ENCODE results near the gene FMN1. TPM values are rescaled to one million over a fixed set of nuclear protein-coding genes. Genes with fewer than 3 reads are reported as not detected.

The FMN1 gene
- total and polyA plus RNA-seq, 5 donors from 2014 or later: 0.32 to 8.9 (median 0.36) TPM; not detected in 2

GRCh38 chr15:33226559-33227181, 32.2 kb upstream of the FMN1 start:
- H3K4me3 Mint-ChIP-seq: no peak overlapping the region
- ATAC-seq (ENCODE audit: low read depth in 2 of 2): peak; percentile 95 to 99
- H3K4me1 Mint-ChIP-seq: peaks cover 7 to 15% (median 10%) of the 10 kb centered on the region in 4 donors
- Histone ChIP-seq H3K27me3 (ENCODE audit: control insufficient read depth, insufficient read depth, low read length) (no peaks in the 10 kb centered on the region), H3K36me3 (ENCODE audit: control insufficient read depth, insufficient read depth, low read length) (no peaks in the 10 kb centered on the region), H3K4me1 (ENCODE audit: control insufficient read depth, insufficient read depth, low read length, poor library complexity, severe bottlenecking) (peaks cover 14% of the 10 kb centered on the region), H3K4me3 (ENCODE audit: low read depth, low read length) (peak overlapping the region; percentile 21), H3K9me3 (ENCODE audit: control insufficient read depth in 2 of 2, low read length in 2 of 2) (peaks cover 0 to 2% of the 10 kb centered on the region in 2 experiments), H3K27ac (ENCODE audit: insufficient read depth, low read length, poor library complexity, severe bottlenecking) (no peak overlapping the region)
- H3K36me3 Mint-ChIP-seq: no peaks in the 10 kb centered on the region
- peaks cover 0 to 3% (median 0%) of the 10 kb centered on the region in 7 donors for H3K9me3 Mint-ChIP-seq
- peaks cover 5% of the 10 kb centered on the region for H3K27me3 Mint-ChIP-seq
- DNase-seq: peak; percentile 44 to 92 (median 76)
- H3K27ac Mint-ChIP-seq: peak overlapping the region in 2 of 3 donors; percentile 61 to 65

GRCh38 chr15:33218071-33218491, 23.6 kb upstream of the FMN1 start:
- Mint-ChIP-seq H3K27ac (no peak overlapping the region), H3K9me3 (peaks cover 0 to 2% (median 0%) of the 10 kb centered on the region in 7 donors), H3K4me3 (no peak overlapping the region), H3K27me3 (peaks cover 10% of the 10 kb centered on the region), H3K4me1 (peaks cover 0 to 4% (median under 1%) of the 10 kb centered on the region in 4 donors), H3K36me3 (no peaks in the 10 kb centered on the region)
- Histone ChIP-seq H3K4me3 (ENCODE audit: low read depth, low read length) (no peak overlapping the region), H3K27ac (ENCODE audit: insufficient read depth, low read length, poor library complexity, severe bottlenecking) (no peak overlapping the region), H3K9me3 (ENCODE audit: control insufficient read depth in 2 of 2, low read length in 2 of 2) (no peaks in the 10 kb centered on the region), H3K4me1 (ENCODE audit: control insufficient read depth, insufficient read depth, low read length, poor library complexity, severe bottlenecking) (no peaks in the 10 kb centered on the region), H3K36me3 (ENCODE audit: control insufficient read depth, insufficient read depth, low read length) (no peaks in the 10 kb centered on the region), H3K27me3 (ENCODE audit: control insufficient read depth, insufficient read depth, low read length) (no peaks in the 10 kb centered on the region)
- no peak for ATAC-seq (ENCODE audit: low read depth in 2 of 2)
- no peak for DNase-seq

- Mint-ChIP-seq H3K4me3 (no peak overlapping the region), H3K36me3 (no peaks in the 10 kb centered on the region), H3K27me3 (peaks cover 5% of the 10 kb centered on the region), H3K9me3 (no peaks in the 10 kb centered on the region), H3K27ac (no peak overlapping the region), H3K4me1 (peaks cover 0 to 4% (median under 1%) of the 10 kb centered on the region in 4 donors)
- peak in 1 of 3 donors; percentile 45 for DNase-seq
- Histone ChIP-seq H3K27me3 (ENCODE audit: control insufficient read depth, insufficient read depth, low read length) (no peaks in the 10 kb centered on the region), H3K4me1 (ENCODE audit: control insufficient read depth, insufficient read depth, low read length, poor library complexity, severe bottlenecking) (no peaks in the 10 kb centered on the region), H3K4me3 (ENCODE audit: low read depth, low read length) (no peak overlapping the region), H3K9me3 (ENCODE audit: control insufficient read depth in 2 of 2, low read length in 2 of 2) (no peaks in the 10 kb centered on the region), H3K27ac (ENCODE audit: insufficient read depth, low read length, poor library complexity, severe bottlenecking) (no peak overlapping the region), H3K36me3 (ENCODE audit: control insufficient read depth, insufficient read depth, low read length) (no peaks in the 10 kb centered on the region)
- no peak for ATAC-seq (ENCODE audit: low read depth in 2 of 2)
These were observed 21.7 kb upstream of the FMN1 start for GRCh38 chr15:33215941-33216872.

- H3K4me1 ChIP-seq (ENCODE audit: control insufficient read depth, insufficient read depth, low read length, poor library complexity, severe bottlenecking): no peaks in the 10 kb centered on the region
- no peak overlapping the region for H3K27ac ChIP-seq (ENCODE audit: insufficient read depth, low read length, poor library complexity, severe bottlenecking)
- Mint-ChIP-seq H3K4me3 (no peak overlapping the region), H3K27ac (no peak overlapping the region), H3K36me3 (no peaks in the 10 kb centered on the region), H3K4me1 (peaks cover 0 to 2% (median under 1%) of the 10 kb centered on the region in 4 donors), H3K9me3 (peaks cover 0 to 5% (median 1%) of the 10 kb centered on the region in 7 donors), H3K27me3 (no peaks in the 10 kb centered on the region)
- no peaks in the 10 kb centered on the region for H3K36me3 ChIP-seq (ENCODE audit: control insufficient read depth, insufficient read depth, low read length)
- DNase-seq (no peak), ATAC-seq (ENCODE audit: low read depth in 2 of 2) (no peak)
- H3K9me3 ChIP-seq (ENCODE audit: control insufficient read depth in 2 of 2, low read length in 2 of 2): no peaks in the 10 kb centered on the region
- no peaks in the 10 kb centered on the region for H3K27me3 ChIP-seq (ENCODE audit: control insufficient read depth, insufficient read depth, low read length)
- no peak overlapping the region for H3K4me3 ChIP-seq (ENCODE audit: low read depth, low read length)
These were observed 16.8 kb upstream of the FMN1 start for GRCh38 chr15:33211176-33211808.

GRCh38 chr15:33209575-33210481, 15.3 kb upstream of the FMN1 start:
- Histone ChIP-seq H3K4me1 (ENCODE audit: control insufficient read depth, insufficient read depth, low read length, poor library complexity, severe bottlenecking) (no peaks in the 10 kb centered on the region), H3K9me3 (ENCODE audit: control insufficient read depth in 2 of 2, low read length in 2 of 2) (no peaks in the 10 kb centered on the region), H3K27me3 (ENCODE audit: control insufficient read depth, insufficient read depth, low read length) (no peaks in the 10 kb centered on the region), H3K27ac (ENCODE audit: insufficient read depth, low read length, poor library complexity, severe bottlenecking) (no peak overlapping the region), H3K36me3 (ENCODE audit: control insufficient read depth, insufficient read depth, low read length) (no peaks in the 10 kb centered on the region), H3K4me3 (ENCODE audit: low read depth, low read length) (no peak overlapping the region)
- Mint-ChIP-seq H3K4me1 (peaks cover 0 to 2% (median 0%) of the 10 kb centered on the region in 4 donors), H3K4me3 (no peak overlapping the region), H3K27me3 (no peaks in the 10 kb centered on the region), H3K27ac (peak overlapping the region in 1 of 3 donors; percentile 49), H3K9me3 (peaks cover 0 to 5% (median 1%) of the 10 kb centered on the region in 7 donors), H3K36me3 (no peaks in the 10 kb centered on the region)
- no peak for ATAC-seq (ENCODE audit: low read depth in 2 of 2)
- DNase-seq: no peak

- no peak for DNase-seq
- no peaks in the 10 kb centered on the region for H3K36me3 ChIP-seq (ENCODE audit: control insufficient read depth, insufficient read depth, low read length)
- Mint-ChIP-seq H3K4me3 (no peak overlapping the region), H3K27ac (no peak overlapping the region), H3K27me3 (no peaks in the 10 kb centered on the region), H3K9me3 (peaks cover 0 to 5% (median 1%) of the 10 kb centered on the region in 7 donors), H3K4me1 (peaks cover 0 to 7% (median 3%) of the 10 kb centered on the region in 4 donors), H3K36me3 (no peaks in the 10 kb centered on the region)
- H3K4me1 ChIP-seq (ENCODE audit: control insufficient read depth, insufficient read depth, low read length, poor library complexity, severe bottlenecking): no peaks in the 10 kb centered on the region
- H3K9me3 ChIP-seq (ENCODE audit: control insufficient read depth in 2 of 2, low read length in 2 of 2): no peaks in the 10 kb centered on the region
- H3K27me3 ChIP-seq (ENCODE audit: control insufficient read depth, insufficient read depth, low read length): no peaks in the 10 kb centered on the region
- H3K27ac ChIP-seq (ENCODE audit: insufficient read depth, low read length, poor library complexity, severe bottlenecking): no peak overlapping the region
- no peak for ATAC-seq (ENCODE audit: low read depth in 2 of 2)
- no peak overlapping the region for H3K4me3 ChIP-seq (ENCODE audit: low read depth, low read length)
These were observed 13.1 kb upstream of the FMN1 start for GRCh38 chr15:33207646-33208045.

- no peak overlapping the region for H3K27ac Mint-ChIP-seq
- H3K36me3 Mint-ChIP-seq: no peaks in the 10 kb centered on the region
- Histone ChIP-seq H3K4me1 (ENCODE audit: control insufficient read depth, insufficient read depth, low read length, poor library complexity, severe bottlenecking) (no peaks in the 10 kb centered on the region), H3K9me3 (ENCODE audit: control insufficient read depth in 2 of 2, low read length in 2 of 2) (no peaks in the 10 kb centered on the region), H3K27me3 (ENCODE audit: control insufficient read depth, insufficient read depth, low read length) (no peaks in the 10 kb centered on the region), H3K4me3 (ENCODE audit: low read depth, low read length) (no peak overlapping the region), H3K27ac (ENCODE audit: insufficient read depth, low read length, poor library complexity, severe bottlenecking) (no peak overlapping the region), H3K36me3 (ENCODE audit: control insufficient read depth, insufficient read depth, low read length) (no peaks in the 10 kb centered on the region)
- DNase-seq (no peak), ATAC-seq (ENCODE audit: low read depth in 2 of 2) (no peak)
- peaks cover 0 to 5% (median 1%) of the 10 kb centered on the region in 7 donors for H3K9me3 Mint-ChIP-seq
- no peaks in the 10 kb centered on the region for H3K27me3 Mint-ChIP-seq
- no peak overlapping the region for H3K4me3 Mint-ChIP-seq
- H3K4me1 Mint-ChIP-seq: peaks cover 6 to 16% (median 10%) of the 10 kb centered on the region in 4 donors
These were observed 11.9 kb upstream of the FMN1 start for GRCh38 chr15:33206366-33206765.

All from CD4-positive, CD25-positive, alpha-beta regulatory T cell (primary cell).